ENCODE results near the gene NCL. TPM values are rescaled to one million over a fixed set of nuclear protein-coding genes. Genes with fewer than 3 reads are reported as not detected.

NCL gene
- total RNA-seq, 1 experiment from 2014 or later, result 608 TPM

DNA sequence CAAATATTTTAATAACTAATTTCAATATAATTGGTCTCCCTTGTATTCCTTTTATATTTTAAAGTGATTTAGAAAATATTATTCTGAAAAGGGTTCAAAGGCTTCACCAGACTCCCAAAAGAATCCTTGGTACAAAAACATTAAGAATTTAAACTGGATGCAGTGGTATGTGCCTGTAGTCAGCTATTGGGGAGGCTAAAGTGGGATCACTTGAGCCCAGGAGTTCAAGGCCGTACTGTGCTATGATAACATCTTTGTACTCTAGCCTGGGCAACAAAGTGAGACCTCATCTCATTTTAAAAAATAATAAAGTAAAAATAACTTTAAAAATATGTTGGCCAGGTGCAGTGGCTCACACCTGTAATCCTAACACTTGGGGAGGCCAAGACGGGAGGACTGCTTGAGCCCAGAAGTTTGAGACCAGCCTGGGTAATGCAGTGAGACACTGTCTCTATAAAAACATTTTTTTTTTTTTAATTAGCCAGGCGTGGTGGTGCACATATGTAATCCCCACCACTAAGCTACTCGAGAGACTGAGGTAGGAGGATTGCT lies 14.7 kb downstream of the NCL start:
- H3K4me1 ChIP-seq, result no peaks in the 10 kb centered on the region
- BruUV-seq (replicated peaks), result no TSS peak
- no peak for DNase-seq
- ChIA-PET POLR2A (no interaction called here), CTCF (no interaction called here)
- H3K27ac Mint-ChIP-seq (ENCODE audit: unreplicated experiment), result no peak overlapping the region
- H3K4me3 Mint-ChIP-seq (ENCODE audit: unreplicated experiment), result no peak overlapping the region
- H3K36me3 Mint-ChIP-seq (ENCODE audit: insufficient read depth, unreplicated experiment), result peaks cover 51% of the 10 kb centered on the region
- H3K27me3 Mint-ChIP-seq (ENCODE audit: insufficient read depth, unreplicated experiment), result no peaks in the 10 kb centered on the region
- H3K4me3 ChIP-seq (ENCODE audit: low read depth, low read length), result no peak overlapping the region
- no peaks in the 10 kb centered on the region for H3K27me3 ChIP-seq (replicated peaks; ENCODE audit: control insufficient read depth, insufficient read depth, low read length)
- H3K4me1 Mint-ChIP-seq (ENCODE audit: low read depth, unreplicated experiment), result no peaks in the 10 kb centered on the region
- no peaks in the 10 kb centered on the region for H3K9me3 ChIP-seq
- peaks cover 4% of the 10 kb centered on the region for H3K36me3 ChIP-seq (ENCODE audit: control insufficient read depth, insufficient read depth, low read length)
- no peaks in the 10 kb centered on the region for H3K9me3 Mint-ChIP-seq (ENCODE audit: unreplicated experiment)
- TF ChIP-seq, protein P1, sequence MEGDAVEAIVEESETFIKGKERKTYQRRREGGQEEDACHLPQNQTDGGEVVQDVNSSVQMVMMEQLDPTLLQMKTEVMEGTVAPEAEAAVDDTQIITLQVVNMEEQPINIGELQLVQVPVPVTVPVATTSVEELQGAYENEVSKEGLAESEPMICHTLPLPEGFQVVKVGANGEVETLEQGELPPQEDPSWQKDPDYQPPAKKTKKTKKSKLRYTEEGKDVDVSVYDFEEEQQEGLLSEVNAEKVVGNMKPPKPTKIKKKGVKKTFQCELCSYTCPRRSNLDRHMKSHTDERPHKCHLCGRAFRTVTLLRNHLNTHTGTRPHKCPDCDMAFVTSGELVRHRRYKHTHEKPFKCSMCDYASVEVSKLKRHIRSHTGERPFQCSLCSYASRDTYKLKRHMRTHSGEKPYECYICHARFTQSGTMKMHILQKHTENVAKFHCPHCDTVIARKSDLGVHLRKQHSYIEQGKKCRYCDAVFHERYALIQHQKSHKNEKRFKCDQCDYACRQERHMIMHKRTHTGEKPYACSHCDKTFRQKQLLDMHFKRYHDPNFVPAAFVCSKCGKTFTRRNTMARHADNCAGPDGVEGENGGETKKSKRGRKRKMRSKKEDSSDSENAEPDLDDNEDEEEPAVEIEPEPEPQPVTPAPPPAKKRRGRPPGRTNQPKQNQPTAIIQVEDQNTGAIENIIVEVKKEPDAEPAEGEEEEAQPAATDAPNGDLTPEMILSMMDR (IDR thresholded peaks at IDR 0.05; ENCODE audit: insufficient read depth in 1 of 2, low read depth in 1 of 2, low read length in 1 of 2, severe bottlenecking in 1 of 2, unreplicated experiment in 1 of 2), result no peak
- intact Hi-C loops (cut with micrococcal nuclease; ENCODE audit: unreplicated experiment), result loop anchor here (5.0 kb wide), 2 partner anchors 37 to 347 kb away; no protein-coding TSS in a partner anchor

GRCh38 chr2:231436957-231437356 lies 27.3 kb downstream of the NCL start:
- TF ChIP-seq, protein P1 (IDR thresholded peaks at IDR 0.05; ENCODE audit: insufficient read depth in 1 of 2, low read depth in 1 of 2, low read length in 1 of 2, severe bottlenecking in 1 of 2, unreplicated experiment in 1 of 2), result no peak
- intact Hi-C loops (cut with micrococcal nuclease; ENCODE audit: unreplicated experiment), result no loop called here
- no peaks in the 10 kb centered on the region for H3K4me1 ChIP-seq
- Mint-ChIP-seq H3K4me3 (ENCODE audit: unreplicated experiment) (no peak overlapping the region), H3K4me1 (ENCODE audit: low read depth, unreplicated experiment) (no peaks in the 10 kb centered on the region), H3K27ac (ENCODE audit: unreplicated experiment) (no peak overlapping the region), H3K36me3 (ENCODE audit: insufficient read depth, unreplicated experiment) (no peaks in the 10 kb centered on the region), H3K9me3 (ENCODE audit: unreplicated experiment) (peaks cover 4% of the 10 kb centered on the region), H3K27me3 (ENCODE audit: insufficient read depth, unreplicated experiment) (no peaks in the 10 kb centered on the region)
- no peaks in the 10 kb centered on the region for H3K9me3 ChIP-seq
- POLR2A ChIA-PET, result no interaction called here
- no peaks in the 10 kb centered on the region for H3K27me3 ChIP-seq (replicated peaks; ENCODE audit: control insufficient read depth, insufficient read depth, low read length)
- BruUV-seq (replicated peaks), result no TSS peak
- no peak overlapping the region for H3K4me3 ChIP-seq (ENCODE audit: low read depth, low read length)
- CTCF ChIA-PET, result no interaction called here
- no peaks in the 10 kb centered on the region for H3K36me3 ChIP-seq (ENCODE audit: control insufficient read depth, insufficient read depth, low read length)
- DNase-seq, result no peak

DNA sequence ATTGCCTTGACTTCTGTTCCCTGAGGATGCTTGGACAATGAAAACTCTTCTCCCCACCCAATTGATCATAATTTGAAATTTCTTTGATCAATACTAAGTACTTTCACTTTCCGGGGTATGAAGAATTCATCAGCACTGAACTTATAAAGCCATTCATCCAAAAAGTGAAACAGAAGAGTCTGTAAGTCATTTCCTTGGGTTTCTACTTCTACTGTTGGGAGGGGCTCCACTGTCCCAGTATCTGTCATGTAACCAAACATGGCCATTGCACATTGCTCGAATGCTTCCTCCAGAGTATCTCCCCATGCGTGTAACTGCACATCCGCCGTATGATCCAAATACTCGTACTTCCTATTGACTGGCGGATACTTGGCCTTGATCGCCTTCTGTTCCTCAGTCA lies 30.3 kb downstream of the NCL start:
- Mint-ChIP-seq H3K36me3 (ENCODE audit: insufficient read depth, unreplicated experiment) (no peaks in the 10 kb centered on the region), H3K4me1 (ENCODE audit: low read depth, unreplicated experiment) (no peaks in the 10 kb centered on the region), H3K27me3 (ENCODE audit: insufficient read depth, unreplicated experiment) (no peaks in the 10 kb centered on the region), H3K4me3 (ENCODE audit: unreplicated experiment) (no peak overlapping the region), H3K9me3 (ENCODE audit: unreplicated experiment) (peaks cover 27% of the 10 kb centered on the region), H3K27ac (ENCODE audit: unreplicated experiment) (no peak overlapping the region)
- no peaks in the 10 kb centered on the region for H3K4me1 ChIP-seq
- intact Hi-C loops (cut with micrococcal nuclease; ENCODE audit: unreplicated experiment), result no loop called here
- H3K27me3 ChIP-seq (replicated peaks; ENCODE audit: control insufficient read depth, insufficient read depth, low read length), result no peaks in the 10 kb centered on the region
- ChIA-PET POLR2A (no interaction called here), CTCF (no interaction called here)
- H3K9me3 ChIP-seq, result no peaks in the 10 kb centered on the region
- BruUV-seq (replicated peaks), result no TSS peak
- H3K36me3 ChIP-seq (ENCODE audit: control insufficient read depth, insufficient read depth, low read length), result no peaks in the 10 kb centered on the region
- no peak overlapping the region for H3K4me3 ChIP-seq (ENCODE audit: low read depth, low read length)
- DNase-seq, result no peak
- TF ChIP-seq, protein P1 (IDR thresholded peaks at IDR 0.05; ENCODE audit: insufficient read depth in 1 of 2, low read depth in 1 of 2, low read length in 1 of 2, severe bottlenecking in 1 of 2, unreplicated experiment in 1 of 2), result no peak
